BLaER1 (cell line): Measurements from ENCODE around the gene TMTC4.
"Not testable (repeated sequence)": the region's sequence is repeated elsewhere in the genome, so short reads cannot be mapped to it uniquely, and the experiment has no call there.

Source experiments
- H3K27ac ChIP-seq: shearing (Covaris generic); formaldehyde crosslinking; 2 replicates; pipeline ENCODE4 v1.8.1; 2022
- H3K27me3 ChIP-seq: shearing (Covaris generic); formaldehyde crosslinking; 2 replicates; pipeline ENCODE4 v1.8.1; 2022
- H3K36me3 ChIP-seq: shearing (Covaris generic); formaldehyde crosslinking; 2 replicates; pipeline ENCODE4 v1.8.1; 2022
- H3K4me1 ChIP-seq: shearing (Covaris generic); formaldehyde crosslinking; 2 replicates; pipeline ENCODE4 v1.8.1; 2022
- H3K4me2 ChIP-seq: shearing (Covaris generic); formaldehyde crosslinking; 2 replicates; pipeline ENCODE4 v1.8.1; 2022
- H3K4me3 ChIP-seq: shearing (Covaris generic); formaldehyde crosslinking; 2 replicates; pipeline ENCODE4 v1.8.1; 2022
- H3K9ac ChIP-seq: shearing (Covaris generic); formaldehyde crosslinking; 2 replicates; pipeline ENCODE4 v1.8.1; 2022
- H3K9me3 ChIP-seq: shearing (Covaris generic); formaldehyde crosslinking; 2 replicates; pipeline ENCODE4 v1.8.1; 2022
- H4K20me1 ChIP-seq: shearing (Covaris generic); formaldehyde crosslinking; 2 replicates; pipeline ENCODE4 v1.8.1; 2022
- Cebpa-rat ChIP-seq: shearing (Covaris generic); IDR thresholded peaks from 2 replicates; pipeline ENCODE4 v1.8.1; 2022

TMTC4 gene

GRCh38 chr13:100594731-100595130 is 79.9 kb downstream of the TMTC4 start:
- Histone ChIP-seq H4K20me1 (no peaks in the 10 kb centered on the region), H3K4me1 (no peaks in the 10 kb centered on the region), H3K27ac (no peak overlapping the region), H3K4me3 (no peak overlapping the region), H3K9ac (no peak overlapping the region), H3K36me3 (no peaks in the 10 kb centered on the region), H3K27me3 (no peaks in the 10 kb centered on the region), H3K9me3 (peaks cover 7% of the 10 kb centered on the region; the same call in 1 of the 2 replicates), H3K4me2 (no peak overlapping the region)
- TF ChIP-seq Cebpa-rat = no peak

GRCh38 chr13:100594255-100594654 is 80.3 kb downstream of the TMTC4 start:
- no peaks in the 10 kb centered on the region for H4K20me1 ChIP-seq
- no peak overlapping the region for H3K4me3 ChIP-seq
- H3K9ac ChIP-seq = no peak overlapping the region
- no peak overlapping the region for H3K4me2 ChIP-seq
- no peak overlapping the region for H3K27ac ChIP-seq
- H3K9me3 ChIP-seq = peaks cover 7% of the 10 kb centered on the region; the same call in 1 of the 2 replicates
- H3K4me1 ChIP-seq = peaks cover 2% of the 10 kb centered on the region
- H3K27me3 ChIP-seq = no peaks in the 10 kb centered on the region
- no peaks in the 10 kb centered on the region for H3K36me3 ChIP-seq
- no peak for TF ChIP-seq Cebpa-rat

DNA sequence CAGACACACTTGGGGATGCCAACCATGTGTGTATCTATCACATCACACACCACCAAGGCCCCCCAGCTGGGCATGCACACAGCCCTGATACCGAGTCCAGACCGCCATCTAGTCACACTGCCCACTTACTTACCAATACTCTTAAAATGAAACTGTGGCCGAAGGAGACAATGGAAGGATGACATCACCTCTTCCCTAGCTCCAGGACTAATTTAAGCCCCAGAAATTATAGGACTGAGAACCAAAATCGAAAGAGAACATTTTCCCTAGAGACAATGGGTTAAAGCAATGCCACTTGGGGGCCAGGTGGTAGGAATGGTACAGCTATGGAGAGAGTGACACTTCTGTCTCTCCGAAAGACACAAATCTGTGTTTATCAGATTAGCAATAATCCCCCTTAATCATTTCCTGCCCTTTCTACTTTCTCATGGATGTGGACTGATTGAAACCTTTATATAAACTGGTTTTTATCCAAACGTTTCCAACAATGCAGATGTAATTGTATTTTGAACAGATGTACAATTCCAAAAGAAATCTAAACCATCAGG is 85.3 kb downstream of the TMTC4 start:
- peak overlapping the region; percentile 86 for H3K4me2 ChIP-seq
- no peaks in the 10 kb centered on the region; the same call in 1 of the 2 replicates for H3K9me3 ChIP-seq
- H3K27me3 ChIP-seq = no peaks in the 10 kb centered on the region
- H3K4me1 ChIP-seq = peaks cover 35% of the 10 kb centered on the region
- no peaks in the 10 kb centered on the region for H3K36me3 ChIP-seq
- no peaks in the 10 kb centered on the region for H4K20me1 ChIP-seq
- peak overlapping the region; percentile 69 for H3K4me3 ChIP-seq
- no peak for TF ChIP-seq Cebpa-rat
- no peak overlapping the region for H3K27ac ChIP-seq
- H3K9ac ChIP-seq = no peak overlapping the region

DNA sequence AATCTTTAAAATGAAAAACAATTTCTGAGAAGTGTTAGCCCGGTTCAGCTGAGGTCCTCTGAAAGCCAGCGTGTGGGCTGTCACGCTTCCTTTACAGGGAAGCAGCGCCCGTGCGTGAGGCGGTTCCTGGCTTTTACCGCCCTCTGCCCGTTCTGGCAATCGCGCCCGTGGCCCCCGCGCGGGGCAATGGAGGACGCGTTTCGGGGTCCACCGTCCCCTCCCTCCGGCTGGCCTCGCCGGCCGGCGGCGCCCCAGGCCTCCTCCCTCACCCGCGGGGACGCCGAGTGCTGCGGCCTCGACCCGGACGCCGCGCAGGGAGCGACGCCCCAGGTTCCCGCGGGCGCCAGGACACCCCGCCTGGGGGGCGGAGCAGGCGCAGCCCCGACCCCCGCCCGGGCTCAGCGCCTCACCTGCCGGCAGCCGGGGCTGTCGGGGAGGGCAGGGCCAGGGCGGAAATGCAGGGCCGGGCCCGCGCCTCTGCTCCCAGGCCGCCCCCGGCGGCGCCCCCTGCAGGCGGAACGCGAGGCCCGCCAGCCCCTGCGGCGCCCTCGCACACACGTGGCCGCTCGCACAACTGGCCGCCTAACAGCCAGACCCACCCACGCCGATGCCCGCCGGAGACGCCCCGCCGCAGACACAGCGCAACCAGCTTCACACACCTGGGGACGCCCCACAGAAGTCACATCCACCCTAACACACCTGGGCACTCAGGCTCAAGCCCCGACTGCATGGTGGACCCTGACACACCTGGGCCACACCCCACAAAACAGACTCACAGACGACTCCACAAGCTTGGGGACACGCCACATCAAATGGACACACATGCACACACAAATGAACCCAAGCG is 86.0 kb downstream of the TMTC4 start, which contains the start of gene GGACT:
Gene GGACT, minus strand, starts transcription at position 459 of the 847 bp plus-strand sequence. CDS start 56,198 bp downstream, outside the sequence.
- H3K4me1 ChIP-seq = peaks cover 37% of the 10 kb centered on the region
- H4K20me1 ChIP-seq = no peaks in the 10 kb centered on the region
- no peaks in the 10 kb centered on the region for H3K36me3 ChIP-seq
- peak within 1 kb of the TSS; percentile 69 for H3K4me3 ChIP-seq
- H3K4me2 ChIP-seq = peak within 1 kb of the TSS; percentile 86
- peak within 1 kb of the TSS; percentile 71 for H3K27ac ChIP-seq
- no peak for TF ChIP-seq Cebpa-rat
- no peaks in the 10 kb centered on the region; the same call in 1 of the 2 replicates for H3K9me3 ChIP-seq
- H3K27me3 ChIP-seq = no peaks in the 10 kb centered on the region
- H3K9ac ChIP-seq = peak within 1 kb of the TSS; percentile 73

DNA sequence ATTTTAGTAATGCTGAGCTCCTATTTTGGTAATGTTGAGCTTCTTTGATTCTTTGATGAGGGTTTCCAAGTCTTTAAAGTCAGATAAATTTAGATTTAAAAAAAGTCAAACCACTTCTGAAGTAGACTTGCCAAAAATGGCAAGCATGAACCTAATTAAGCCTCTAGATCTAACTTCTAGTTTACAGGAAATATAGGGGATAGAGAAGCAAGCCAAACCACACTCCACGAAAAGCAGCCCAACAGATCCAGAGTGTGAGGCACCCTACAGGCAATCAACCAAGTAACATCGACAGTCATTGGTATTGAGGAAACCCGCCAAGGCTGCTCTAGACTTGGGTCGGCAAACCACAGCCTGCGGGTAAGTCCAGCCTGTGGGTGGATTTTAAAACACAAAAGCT is 89.7 kb downstream of the TMTC4 start:
- no peak overlapping the region for H3K27ac ChIP-seq
- peaks cover 45% of the 10 kb centered on the region for H3K4me1 ChIP-seq
- no peaks in the 10 kb centered on the region for H4K20me1 ChIP-seq
- peak overlapping the region; percentile 50 for H3K4me2 ChIP-seq
- H3K36me3 ChIP-seq = no peaks in the 10 kb centered on the region
- no peaks in the 10 kb centered on the region for H3K27me3 ChIP-seq
- no peak overlapping the region for H3K4me3 ChIP-seq
- H3K9ac ChIP-seq = no peak overlapping the region
- peaks cover 24% of the 10 kb centered on the region for H3K9me3 ChIP-seq
- TF ChIP-seq Cebpa-rat = no peak

- H3K9me3 ChIP-seq = peaks cover 32% of the 10 kb centered on the region
- no peaks in the 10 kb centered on the region for H4K20me1 ChIP-seq
Observed at GRCh38 chr13:100581504-100581903, 93.1 kb downstream of the TMTC4 start.

GRCh38 chr13:100581030-100581429 is 93.6 kb downstream of the TMTC4 start:
- Histone ChIP-seq H4K20me1 (no peaks in the 10 kb centered on the region), H3K4me2 (no peak overlapping the region), H3K9me3 (peaks cover 32% of the 10 kb centered on the region), H3K27me3 (no peaks in the 10 kb centered on the region), H3K4me3 (no peak overlapping the region), H3K36me3 (no peaks in the 10 kb centered on the region), H3K27ac (no peak overlapping the region), H3K4me1 (peaks cover 27% of the 10 kb centered on the region), H3K9ac (no peak overlapping the region)
- TF ChIP-seq Cebpa-rat = no peak

More at GRCh38 chr13:100581504-100581903, 93.1 kb downstream of the TMTC4 start:
- H3K27me3 ChIP-seq = no peaks in the 10 kb centered on the region
- H3K36me3 ChIP-seq = no peaks in the 10 kb centered on the region
- H3K9ac ChIP-seq = no peak overlapping the region
- H3K4me1 ChIP-seq = peaks cover 27% of the 10 kb centered on the region
- no peak for TF ChIP-seq Cebpa-rat
- no peak overlapping the region for H3K27ac ChIP-seq
- no peak overlapping the region for H3K4me3 ChIP-seq
- H3K4me2 ChIP-seq = no peak overlapping the region

GRCh38 chr13:100580045-100580444 is 94.5 kb downstream of the TMTC4 start:
- no peak overlapping the region for H3K9ac ChIP-seq
- H3K36me3 ChIP-seq = no peaks in the 10 kb centered on the region
- no peak for TF ChIP-seq Cebpa-rat
- H3K4me1 ChIP-seq = peaks cover 18% of the 10 kb centered on the region
- H3K27me3 ChIP-seq = no peaks in the 10 kb centered on the region
- H3K4me2 ChIP-seq = no peak overlapping the region
- no peak overlapping the region for H3K27ac ChIP-seq
- H4K20me1 ChIP-seq = no peaks in the 10 kb centered on the region
- no peak overlapping the region for H3K4me3 ChIP-seq
- H3K9me3 ChIP-seq = peaks cover 32% of the 10 kb centered on the region

- not testable (repeated sequence) for H3K36me3 ChIP-seq, H3K4me1 ChIP-seq, H3K4me2 ChIP-seq
Observed at GRCh38 chr13:100577239-100577638, 97.4 kb downstream of the TMTC4 start.

DNA sequence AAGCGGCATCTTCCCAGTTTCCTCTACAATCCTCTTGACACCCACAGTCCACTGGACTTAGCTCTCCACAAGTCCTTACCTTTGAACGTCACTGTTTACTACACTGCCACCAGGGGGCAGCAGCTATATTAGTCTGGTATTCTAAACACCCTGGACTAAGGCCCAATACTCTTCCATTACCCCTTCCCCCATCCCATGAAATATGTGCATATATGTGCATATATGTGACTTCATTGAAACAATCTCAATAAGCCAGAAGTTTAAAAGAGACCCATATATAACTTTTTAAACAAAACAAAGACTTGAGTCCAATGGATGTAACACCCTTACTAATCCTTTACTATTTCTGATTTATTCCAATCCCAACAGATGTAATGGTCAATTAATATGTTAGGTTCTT is 101.5 kb downstream of the TMTC4 start:
- H3K27me3 ChIP-seq = no peaks in the 10 kb centered on the region
- no peaks in the 10 kb centered on the region for H4K20me1 ChIP-seq
- TF ChIP-seq Cebpa-rat = no peak
- H3K27ac ChIP-seq = no peak overlapping the region
- H3K4me2 ChIP-seq = no peak overlapping the region
- H3K4me3 ChIP-seq = no peak overlapping the region
- H3K4me1 ChIP-seq = no peaks in the 10 kb centered on the region
- no peaks in the 10 kb centered on the region for H3K36me3 ChIP-seq
- peaks cover 8% of the 10 kb centered on the region; the same call in 1 of the 2 replicates for H3K9me3 ChIP-seq
- no peak overlapping the region for H3K9ac ChIP-seq

More at GRCh38 chr13:100577239-100577638, 97.4 kb downstream of the TMTC4 start:
- not testable (repeated sequence) for H3K9ac ChIP-seq, H3K4me3 ChIP-seq, H3K27me3 ChIP-seq, H4K20me1 ChIP-seq, H3K27ac ChIP-seq
- peaks cover 32% of the 10 kb centered on the region for H3K9me3 ChIP-seq
